GM12875 (cell line): ENCODE measurements around the gene TMEM45B.

Experiments used
- H3K4me3 ChIP-seq: one replicate; pipeline ENCODE4 v1.5.1; 2011; ENCODE audit warnings: low read depth, low read length, control low read depth
- CTCF ChIP-seq: IDR thresholded peaks from 2 replicates; pipeline ENCODE4 v1.5.1; 2011; ENCODE audit warnings: low read depth, mild to moderate bottlenecking, control low read depth, inconsistent platforms, low read length, moderate library complexity, borderline replicate concordance; ENCODE audit not compliant: insufficient read depth

Gene TMEM45B

GRCh38 chr11:129849447-129850130 is 33.9 kb downstream of the TMEM45B start:
- no peak for TF ChIP-seq CTCF
- H3K4me3 ChIP-seq = no peak overlapping the region

GRCh38 chr11:129852125-129852740 is 36.6 kb downstream of the TMEM45B start:
- TF ChIP-seq CTCF = no peak
- H3K4me3 ChIP-seq = no peak overlapping the region

- H3K4me3 ChIP-seq = no peak overlapping the region
- TF ChIP-seq CTCF = no peak
Measured at GRCh38 chr11:129853518-129854231, 38.0 kb downstream of the TMEM45B start.

- no peak overlapping the region for H3K4me3 ChIP-seq
- TF ChIP-seq CTCF = no peak
Measured at GRCh38 chr11:129854232-129854805, 38.7 kb downstream of the TMEM45B start.

- TF ChIP-seq CTCF = no peak
- H3K4me3 ChIP-seq = no peak overlapping the region
Measured at GRCh38 chr11:129855086-129855485, 39.4 kb downstream of the TMEM45B start.

- TF ChIP-seq CTCF = no peak
- H3K4me3 ChIP-seq = no peak overlapping the region
Measured at GRCh38 chr11:129856036-129856435, 40.4 kb downstream of the TMEM45B start.
